HFFc6 (cell line): Measurements from ENCODE around the gene AFAP1L1. TPM values are rescaled to one million over a fixed set of nuclear protein-coding genes. Genes with fewer than 3 reads are reported as not detected.

Source experiments
- DNase-seq: peaks from one replicate; pipeline ENCODE4 v3.0.0-alpha.2; 2018
- H3K27ac Mint-ChIP-seq: 2 replicates; pipeline ENCODE4 v1.8.0; 2020; ENCODE audit warnings: mild to moderate bottlenecking, mixed read lengths
- H3K27me3 Mint-ChIP-seq: 2 replicates; pipeline ENCODE4 v1.8.0; 2021; ENCODE audit warnings: mild to moderate bottlenecking, moderate library complexity, mixed read lengths; ENCODE audit not compliant: insufficient read depth
- H3K36me3 Mint-ChIP-seq: 2 replicates; pipeline ENCODE4 v1.8.0; 2021; ENCODE audit warnings: low read depth, mixed read lengths
- H3K4me1 Mint-ChIP-seq: 2 replicates; pipeline ENCODE4 v1.8.0; 2020; ENCODE audit warnings: low read depth, mixed read lengths
- H3K4me3 Mint-ChIP-seq: 2 replicates; pipeline ENCODE4 v1.8.0; 2020; ENCODE audit warnings: mild to moderate bottlenecking, moderate library complexity, mixed read lengths
- H3K9me3 Mint-ChIP-seq: 2 replicates; pipeline ENCODE4 v1.8.0; 2020; ENCODE audit warnings: mild to moderate bottlenecking, mixed read lengths
- CTCF ChIP-seq: fragments of 200-600 bp; sonication (generic); IDR thresholded peaks from 2 replicates; pipeline ENCODE4 v1.5.0; 2021; ENCODE audit warnings: antibody characterized with exemption, mild to moderate bottlenecking
- total RNA-seq, 6 experiments: library from RNA; stranded (reverse); fragmentation: NEBNext Ultra II Directional; extraction: Animal tissue kit (Norgen Biotek cat#: 25700); gene quantifications; 2 replicates in 1 of 6; 3 replicates in 5 of 6; pipeline ENCODE4 v1.2.3, GENCODE V29; 2021

AFAP1L1 gene
- total RNA-seq, 6 experiments from 2014 or later, result 3.2 to 7.5 (median 5.4) TPM

- Mint-ChIP-seq H3K27ac (peak overlapping the region; percentile 62), H3K4me1 (peaks cover 46% of the 10 kb centered on the region), H3K9me3 (no peaks in the 10 kb centered on the region), H3K27me3 (peaks cover 1% of the 10 kb centered on the region; the same call in 1 of the 2 replicates), H3K36me3 (no peaks in the 10 kb centered on the region), H3K4me3 (no peak overlapping the region)
- TF ChIP-seq CTCF, result no peak
- no peak for DNase-seq
Observed at GRCh38 chr5:149301049-149301743, 29.5 kb downstream of the AFAP1L1 start.

GRCh38 chr5:149301744-149302380 is 30.2 kb downstream of the AFAP1L1 start:
- DNase-seq, result peak; percentile 93
- Mint-ChIP-seq H3K27me3 (peaks cover 1% of the 10 kb centered on the region; the same call in 1 of the 2 replicates), H3K27ac (peak overlapping the region; percentile 62), H3K9me3 (no peaks in the 10 kb centered on the region), H3K4me1 (peaks cover 39% of the 10 kb centered on the region), H3K36me3 (no peaks in the 10 kb centered on the region), H3K4me3 (no peak overlapping the region; the same call in 1 of the 2 replicates)
- TF ChIP-seq CTCF, result no peak

- DNase-seq, result no peak
- TF ChIP-seq CTCF, result no peak
- H3K4me1 Mint-ChIP-seq, result peaks cover 33% of the 10 kb centered on the region
- H3K4me3 Mint-ChIP-seq, result no peak overlapping the region
- peaks cover 1% of the 10 kb centered on the region; the same call in 1 of the 2 replicates for H3K27me3 Mint-ChIP-seq
- peak overlapping the region; percentile 62 for H3K27ac Mint-ChIP-seq
- H3K36me3 Mint-ChIP-seq, result no peaks in the 10 kb centered on the region
- H3K9me3 Mint-ChIP-seq, result no peaks in the 10 kb centered on the region
Observed at GRCh38 chr5:149302641-149303040, 31.0 kb downstream of the AFAP1L1 start.

GRCh38 chr5:149303210-149303609 is 31.6 kb downstream of the AFAP1L1 start:
- DNase-seq, result no peak
- no peak for TF ChIP-seq CTCF
- H3K27ac Mint-ChIP-seq, result no peak overlapping the region
- H3K4me3 Mint-ChIP-seq, result no peak overlapping the region
- peaks cover 29% of the 10 kb centered on the region for H3K4me1 Mint-ChIP-seq
- H3K9me3 Mint-ChIP-seq, result no peaks in the 10 kb centered on the region
- peaks cover 1% of the 10 kb centered on the region for H3K27me3 Mint-ChIP-seq
- no peaks in the 10 kb centered on the region for H3K36me3 Mint-ChIP-seq

GRCh38 chr5:149304195-149305078 is 32.8 kb downstream of the AFAP1L1 start:
- H3K27ac Mint-ChIP-seq, result no peak overlapping the region
- peaks cover 1% of the 10 kb centered on the region for H3K27me3 Mint-ChIP-seq
- H3K36me3 Mint-ChIP-seq, result no peaks in the 10 kb centered on the region
- no peak for DNase-seq
- TF ChIP-seq CTCF, result no peak
- no peaks in the 10 kb centered on the region for H3K9me3 Mint-ChIP-seq
- H3K4me1 Mint-ChIP-seq, result peaks cover 26% of the 10 kb centered on the region
- H3K4me3 Mint-ChIP-seq, result no peak overlapping the region
